A549 (cell line): ENCODE results near the gene LYST. TPM values are rescaled to one million over a fixed set of nuclear protein-coding genes. Genes with fewer than 3 reads are reported as not detected.

Experiments
- ATAC-seq, 2 experiments: fragments of 200-7000 bp in 1 of 2; fragments of >200 bp in 1 of 2; cut with Nextera tagmentation in 1 of 2; cut with Tn5 transposase in 1 of 2; 3 replicates each; pipeline versions ENCODE4 v1.8.0 to v1.9.1; 2018 to 2020; ENCODE audit warnings: mild to moderate bottlenecking in 1 of 2, moderate library complexity in 1 of 2
- CTCF ChIA-PET: fragments of 300-600 bp; sonication (Branson Sonifier 250); formaldehyde crosslinking; extraction: SDS; loops from one replicate; lab custom pipeline; 2021; ENCODE audit warnings: antibody characterized with exemption, inconsistent platforms; lab: Yijun Ruan, JAX
- POLR2A ChIA-PET: fragments of 350-600 bp; formaldehyde crosslinking; extraction: SDS; loops from one replicate; lab custom pipeline; 2021; ENCODE audit warnings: antibody characterized with exemption, inconsistent platforms; lab: Yijun Ruan, JAX
- DNase-seq, 2 experiments: peaks; one replicate each; pipeline versions ENCODE4 v3.0.0 to v3.0.0-alpha.2; 2011 to 2016; ENCODE audit warnings: low read depth in 1 of 2, low spot score in 1 of 2
- FAIRE-seq: peaks from 2 replicates; lab custom pipeline; 2011; peaks lifted over from hg19 to GRCh38; lab: Jason Lieb, UNC
- H3K27ac ChIP-seq, 2 experiments: fragments of >200 bp; sonication (Bioruptor Twin); formaldehyde crosslinking; 3 replicates each; pipeline ENCODE4 v1.5.1; 2016 to 2017
- H3K4me1 ChIP-seq: fragments of >200 bp; sonication (Bioruptor Twin); formaldehyde crosslinking; 3 replicates; pipeline ENCODE4 v1.6.1; 2016
- H3K4me2 ChIP-seq: fragments of >200 bp; sonication (Bioruptor Twin); formaldehyde crosslinking; 3 replicates; pipeline ENCODE4 v1.6.1; 2016
- H3K4me3 ChIP-seq: fragments of >200 bp; sonication (Bioruptor Twin); formaldehyde crosslinking; 3 replicates; pipeline ENCODE4 v1.5.1; 2016
- H3K9me3 ChIP-seq: fragments of >200 bp; sonication (Bioruptor Twin); formaldehyde crosslinking; 3 replicates; pipeline ENCODE4 v1.6.1; 2016
- BCL3 ChIP-seq: fragments of >200 bp; sonication (Bioruptor Twin); formaldehyde crosslinking; IDR thresholded peaks from 3 replicates; pipeline ENCODE4 v1.6.1; 2016
- CBX8 ChIP-seq: fragments of 200-600 bp; sonication (generic); IDR thresholded peaks from 2 replicates; pipeline ENCODE4 v1.6.1; 2016
- CTCF ChIP-seq: fragments of >200 bp; sonication (Bioruptor Twin); formaldehyde crosslinking; IDR thresholded peaks from 3 replicates; pipeline ENCODE4 v1.5.1; 2016
- EHMT2 ChIP-seq: fragments of 200-600 bp; sonication (generic); IDR thresholded peaks from 2 replicates; pipeline ENCODE4 v1.6.1; 2016; ENCODE audit warnings: antibody characterized with exemption, low read depth, mild to moderate bottlenecking, moderate library complexity
- EP300 ChIP-seq, 2 experiments: fragments of >200 bp; sonication (Bioruptor Twin); formaldehyde crosslinking; IDR thresholded peaks; 2 replicates in 1 of 2; 3 replicates in 1 of 2; pipeline ENCODE4 v1.6.1; 2016 to 2017
- ESRRA ChIP-seq: fragments of 150-350 bp; IDR thresholded peaks from 2 replicates; pipeline ENCODE4 v1.6.1; 2014; ENCODE audit warnings: mild to moderate bottlenecking, low read length, borderline replicate concordance
- GATA3 ChIP-seq: IDR thresholded peaks from 2 replicates; pipeline ENCODE4 v1.6.1; 2012; ENCODE audit warnings: borderline replicate concordance
- HDAC2 ChIP-seq: fragments of 200-600 bp; sonication (generic); IDR thresholded peaks from 2 replicates; pipeline ENCODE4 v1.6.1; 2016
- HMGXB4 ChIP-seq: fragments of 250-450 bp; sonication (Bioruptor Pico); IDR thresholded peaks from 2 replicates; pipeline ENCODE4 v1.5.0; 2021; ENCODE audit warnings: mild to moderate bottlenecking, moderate library complexity, borderline replicate concordance
- HOXA7 ChIP-seq: fragments of 250-450 bp; sonication (Bioruptor Pico); IDR thresholded peaks from 2 replicates; pipeline ENCODE4 v1.5.0; 2020; ENCODE audit warnings: mild to moderate bottlenecking, moderate library complexity
- HOXB5 ChIP-seq: fragments of 250-450 bp; sonication (Bioruptor Pico); IDR thresholded peaks from 2 replicates; pipeline ENCODE4 v1.5.0; 2020; ENCODE audit warnings: mild to moderate bottlenecking, moderate library complexity
- KDM5A ChIP-seq: fragments of 200-600 bp; sonication (generic); IDR thresholded peaks from 2 replicates; pipeline ENCODE4 v1.6.1; 2016; ENCODE audit warnings: antibody characterized with exemption, mild to moderate bottlenecking
- NFE2L2 ChIP-seq: fragments of 150-350 bp; conservative IDR thresholded peaks from 2 replicates; pipeline ENCODE4 v1.6.1; 2014; ENCODE audit warnings: low read length
- NPAS2 ChIP-seq: fragments of 250-450 bp; sonication (Bioruptor Pico); IDR thresholded peaks from 2 replicates; pipeline ENCODE4 v1.8.0; 2022; ENCODE audit warnings: mild to moderate bottlenecking, moderate library complexity, borderline replicate concordance
- PBX3 ChIP-seq: IDR thresholded peaks from 2 replicates; pipeline ENCODE4 v1.6.1; 2012
- PHF8 ChIP-seq: fragments of 200-600 bp; sonication (generic); IDR thresholded peaks from 2 replicates; pipeline ENCODE4 v1.6.1; 2016; ENCODE audit warnings: low read depth, mild to moderate bottlenecking, antibody characterized with exemption, moderate library complexity, borderline replicate concordance
- POLR2AphosphoS2 ChIP-seq: conservative IDR thresholded peaks from 2 replicates; pipeline ENCODE4 v1.6.1; 2012; ENCODE audit warnings: low read length, improper control_type of control experiment, inconsistent platforms
- RAD21 ChIP-seq, 2 experiments: fragments of >200 bp in 1 of 2; sonication (Bioruptor Twin) in 1 of 2; formaldehyde crosslinking in 1 of 2; IDR thresholded peaks in 1 of 2; conservative IDR thresholded peaks in 1 of 2; 2 replicates in 1 of 2; 3 replicates in 1 of 2; pipeline ENCODE4 v1.6.1; 2012 to 2018; ENCODE audit warnings: inconsistent platforms in 1 of 2
- RCOR1 ChIP-seq: fragments of 150-350 bp; IDR thresholded peaks from 2 replicates; pipeline ENCODE4 v1.6.1; 2014; ENCODE audit warnings: antibody characterized with exemption, low read length, low read depth
- RFX5 ChIP-seq: fragments of 450-650 bp; IDR thresholded peaks from 2 replicates; pipeline ENCODE4 v1.7.1; 2014; ENCODE audit warnings: antibody characterized with exemption, mild to moderate bottlenecking, moderate library complexity
- SMC3 ChIP-seq: fragments of >200 bp; sonication (Bioruptor Twin); formaldehyde crosslinking; IDR thresholded peaks from 3 replicates; pipeline ENCODE4 v1.6.1; 2018; ENCODE audit warnings: inconsistent platforms
- SREBF2 ChIP-seq: fragments of 450-650 bp; IDR thresholded peaks from 2 replicates; pipeline ENCODE4 v1.6.1; 2014; ENCODE audit warnings: mild to moderate bottlenecking, moderate library complexity
- USF2 ChIP-seq: fragments of 450-650 bp; IDR thresholded peaks from 2 replicates; pipeline ENCODE4 v1.6.1; 2014; ENCODE audit warnings: antibody characterized with exemption
- ZFP36 ChIP-seq: fragments of 450-650 bp; IDR thresholded peaks from 2 replicates; pipeline ENCODE4 v1.6.1; 2014; ENCODE audit warnings: borderline replicate concordance; ENCODE audit not compliant: partially characterized antibody
- ZNF302 ChIP-seq: fragments of 250-450 bp; sonication (Bioruptor Pico); IDR thresholded peaks from 2 replicates; pipeline ENCODE4 v1.9.0; 2021; ENCODE audit warnings: inconsistent platforms, mild to moderate bottlenecking, moderate library complexity
- ZSCAN20 ChIP-seq: fragments of 250-450 bp; sonication (Bioruptor Pico); IDR thresholded peaks from 2 replicates; pipeline ENCODE4 v1.8.0; 2022; ENCODE audit warnings: mild to moderate bottlenecking, moderate library complexity
- WGBS: methylation state at CpG from one replicate; pipeline ENCODE4 v1.1.6; 2017; ENCODE audit errors: missing lambda C conversion rate; 5-methylcytosine and 5-hydroxymethylcytosine counted together
- polyA plus RNA-seq, 4 experiments: library from polyadenylated mRNA; depleted of rRNA in 3 of 4; stranded (reverse); fragments of >200 nt; fragmentation: RNase III in 1 of 4; extraction: RNeasy Plus Mini Kit Qiagen cat#74134 plus additional on column Dnase treatment in 1 of 4; gene quantifications; 2 replicates in 3 of 4; 3 replicates in 1 of 4; pipeline ENCODE4 v1.2.3, GENCODE V29; 2011 to 2017

Gene LYST
- polyA plus RNA-seq, 2 of the 4 experiments (the other 2 are of a cell fraction) = 2.5 to 9.4 TPM

GRCh38 chr1:235688096-235688495 is 178.6 kb downstream of the LYST start:
- no peak overlapping the region for H3K4me3 ChIP-seq
- no peak for TF ChIP-seq USF2
- no peak for TF ChIP-seq RCOR1
- TF ChIP-seq SMC3 = no peak
- TF ChIP-seq GATA3 = no peak
- TF ChIP-seq HOXA7 (CRISPR knock-in tag) = no peak
- no peak for TF ChIP-seq NFE2L2
- no peak for TF ChIP-seq SREBF2
- no peak for TF ChIP-seq EHMT2
- no peak for TF ChIP-seq KDM5A
- TF ChIP-seq PHF8 = no peak
- no peak for TF ChIP-seq NPAS2 (CRISPR knock-in tag)
- TF ChIP-seq ZSCAN20 = no peak
- TF ChIP-seq HMGXB4 (CRISPR knock-in tag) = no peak
- TF ChIP-seq, all 56 proteins: peak for 0
- ATAC-seq = no peak
- no peak overlapping the region for H3K27ac ChIP-seq
- DNase-seq = no peak
- H3K4me1 ChIP-seq = 0 out of 3 replicates have a peak, but pooled peaks cover 7% of the 10 kb centered on the region
- POLR2A ChIA-PET = no interaction called here
- CTCF ChIA-PET = no interaction called here
- no peaks in the 10 kb centered on the region for H3K9me3 ChIP-seq
- WGBS = 85% methylated on average over 3 of the region's 3 CpGs
- FAIRE-seq = no peak
- H3K4me2 ChIP-seq = no peak overlapping the region

GRCh38 chr1:235683653-235684052 is 183.1 kb downstream of the LYST start:
- ATAC-seq (no peak), FAIRE-seq (no peak), DNase-seq (no peak)
- H3K9me3 ChIP-seq = no peaks in the 10 kb centered on the region
- ChIA-PET POLR2A (no interaction called here), CTCF (interaction anchor here (1.1 to 1.2 kb wide), 2 partner anchors 45 to 154 kb away, joined by 3 read pairs; no protein-coding TSS in a partner anchor)
- TF ChIP-seq ZNF302 (CRISPR knock-in tag) (no peak), ESRRA (no peak), BCL3 (no peak), HDAC2 (no peak), PBX3 (no peak)
- 100% methylated on average over 1 of the region's 1 CpG for WGBS
- no peak overlapping the region for H3K27ac ChIP-seq
- H3K4me2 ChIP-seq = no peak overlapping the region
- no peak overlapping the region for H3K4me3 ChIP-seq
- 0 out of 3 replicates have a peak, but pooled peaks cover 7% of the 10 kb centered on the region for H3K4me1 ChIP-seq

GRCh38 chr1:235682216-235682615 is 184.5 kb downstream of the LYST start:
- ATAC-seq (no peak), FAIRE-seq (no peak), DNase-seq (no peak)
- WGBS = 93% methylated on average over 3 of the region's 3 CpGs
- Histone ChIP-seq H3K4me1 (no peaks in the 10 kb centered on the region), H3K9me3 (no peaks in the 10 kb centered on the region), H3K4me3 (no peak overlapping the region), H3K27ac (no peak overlapping the region), H3K4me2 (no peak overlapping the region)
- ChIA-PET CTCF (interaction anchor here (1.2 to 1.3 kb wide), 2 partner anchors 11 to 13 kb away, joined by 3 to 4 read pairs; no protein-coding TSS in a partner anchor), POLR2A (no interaction called here)
- no peak for TF ChIP-seq CTCF
- TF ChIP-seq PBX3 = no peak
- no peak for TF ChIP-seq ZFP36
- TF ChIP-seq EP300 (IDR thresholded peaks at IDR 0.05) = no peak
- no peak for TF ChIP-seq RFX5
- no peak for TF ChIP-seq CBX8
- TF ChIP-seq RAD21 (conservative IDR thresholded peaks at IDR 0.05 in 1 of 2, IDR thresholded peaks at IDR 0.05 in 1 of 2) = no peak
- TF ChIP-seq HOXB5 = no peak
- TF ChIP-seq RCOR1 = no peak
- no peak for TF ChIP-seq KDM5A
- no peak for TF ChIP-seq USF2
- no peak for TF ChIP-seq POLR2AphosphoS2
